Putamen (tissue), 1 donor: ENCODE measurements around the gene CACNA1A.
"Not testable (repeated sequence)": the region's sequence is repeated elsewhere in the genome, so short reads cannot be mapped to it uniquely, and the experiment has no call there.

ENCODE experiments used
- DNase-seq: peaks from one replicate; pipeline ENCODE4 v3.0.0-alpha.2; 2016; ENCODE audit warnings: low spot score

Gene CACNA1A

GRCh38 chr19:13427273-13428051, 78.8 kb downstream of the CACNA1A start:
- no peak for DNase-seq

GRCh38 chr19:13425875-13426274, 80.4 kb downstream of the CACNA1A start:
- not testable (repeated sequence) for DNase-seq

GRCh38 chr19:13425151-13425550, 81.1 kb downstream of the CACNA1A start:
- no peak for DNase-seq

GRCh38 chr19:13420780-13421179, 85.5 kb downstream of the CACNA1A start:
- no peak for DNase-seq

GRCh38 chr19:13417054-13417453, 89.2 kb downstream of the CACNA1A start:
- DNase-seq, result no peak

- no peak for DNase-seq
These were observed 94.4 kb downstream of the CACNA1A start for GRCh38 chr19:13411899-13412298.

GRCh38 chr19:13410946-13411345, 95.3 kb downstream of the CACNA1A start:
- no peak for DNase-seq

GRCh38 chr19:13408889-13409518, 97.3 kb downstream of the CACNA1A start:
- no peak for DNase-seq

GRCh38 chr19:13404236-13404635, 102.0 kb downstream of the CACNA1A start:
- DNase-seq, result no peak

- DNase-seq, result no peak
These were observed 104.9 kb downstream of the CACNA1A start for GRCh38 chr19:13401388-13401787.

- DNase-seq, result no peak
These were observed 106.0 kb downstream of the CACNA1A start for GRCh38 chr19:13400296-13400695.

- no peak for DNase-seq
These were observed 106.5 kb downstream of the CACNA1A start for GRCh38 chr19:13399746-13400145.

GRCh38 chr19:13398780-13399726, 107.2 kb downstream of the CACNA1A start:
- DNase-seq, result peak; percentile 32

GRCh38 chr19:13398182-13398581, 108.1 kb downstream of the CACNA1A start:
- no peak for DNase-seq

GRCh38 chr19:13396250-13397080, 109.8 kb downstream of the CACNA1A start:
- DNase-seq, result peak; percentile 52

- DNase-seq, result peak; percentile 45
These were observed 123.7 kb downstream of the CACNA1A start for GRCh38 chr19:13382633-13382938.

- no peak for DNase-seq
These were observed 124.2 kb downstream of the CACNA1A start for GRCh38 chr19:13381827-13382632.

GRCh38 chr19:13376537-13376936, 129.7 kb downstream of the CACNA1A start:
- DNase-seq, result no peak

- no peak for DNase-seq
These were observed 132.7 kb downstream of the CACNA1A start for GRCh38 chr19:13373599-13373998.

- no peak for DNase-seq
These were observed 135.3 kb downstream of the CACNA1A start for GRCh38 chr19:13370948-13371347.
